HCT116 (cell line): ENCODE data around the gene MAP3K5. TPM values are rescaled to one million over a fixed set of nuclear protein-coding genes. Genes with fewer than 3 reads are reported as not detected.

Source experiments
- ATAC-seq: fragments of 200-7000 bp; cut with Tn5 transposase; 2 replicates; pipeline ENCODE4 v1.9.1; 2020; ENCODE audit warnings: mild to moderate bottlenecking, moderate library complexity
- BruUV-seq: library from RNA; stranded (reverse); fragments of 400-500 nt; replicated peaks from 2 replicates; lab custom pipeline; 2021; lab: Mats Ljungman, UMichigan
- CTCF ChIA-PET: fragments of 300-600 bp; sonication (Branson Sonifier 250); formaldehyde crosslinking; loops from one replicate; lab custom pipeline; 2021; ENCODE audit warnings: antibody characterized with exemption; lab: Charles Lee
- POLR2A ChIA-PET: fragments of 300-600, 350-600 bp; sonication (Branson Sonifier 250); formaldehyde crosslinking; loops from one replicate; lab custom pipeline; 2021; ENCODE audit warnings: antibody characterized with exemption; lab: Charles Lee
- RAD21 ChIA-PET, 2 experiments: fragments of 300-600 bp; sonication (Branson Sonifier 250); formaldehyde crosslinking; loops; one replicate each; lab custom pipeline; 2023; ENCODE audit warnings: low total read pairs in 2 of 2; ENCODE audit not compliant: uncharacterized antibody in 2 of 2, unreplicated experiment in 2 of 2, low non-redundant PET in 1 of 2; lab: Charles Lee
- DNase-seq: peaks from one replicate; pipeline ENCODE4 v3.0.0-alpha.2; 2010; ENCODE audit warnings: low read depth, low spot score
- H2AFZ ChIP-seq: fragments of 200-600 bp; shearing (Covaris generic), sonication (generic); 2 replicates; pipeline ENCODE4 v1.6.1; 2017; ENCODE audit warnings: low read depth, mixed run types, mixed read lengths, antibody characterized with exemption, low read length; ENCODE audit not compliant: poor library complexity, severe bottlenecking
- H3K27ac ChIP-seq: 2 replicates; pipeline ENCODE4 v1.5.1; 2012; ENCODE audit warnings: low read depth, low read length
- H3K27me3 ChIP-seq: fragments of 200-600 bp; sonication (generic); 2 replicates; pipeline ENCODE4 v1.6.1; 2016; ENCODE audit warnings: mixed run types, low read length, mixed read lengths; ENCODE audit not compliant: insufficient read depth
- H3K36me3 ChIP-seq, 2 experiments: fragments of 200-500 bp in 1 of 2; fragments of 200-600 bp in 1 of 2; sonication (Bioruptor generic) in 1 of 2; sonication (generic) in 1 of 2; 2 replicates each; pipeline versions ENCODE4 v1.5.1 to v1.6.1; 2014 to 2016; ENCODE audit warnings: low read length in 2 of 2, inconsistent platforms in 1 of 2, mixed read lengths in 1 of 2, mixed run types in 1 of 2; ENCODE audit not compliant: insufficient read depth in 2 of 2, control insufficient read depth in 1 of 2
- H3K4me1 ChIP-seq, 2 experiments: fragments of 200-600 bp in 1 of 2; sonication (generic) in 1 of 2; 2 replicates each; pipeline versions ENCODE4 v1.5.1 to v1.6.1; 2012 to 2017; ENCODE audit warnings: low read length in 2 of 2, inconsistent platforms in 1 of 2, mild to moderate bottlenecking in 1 of 2, mixed read lengths in 1 of 2, mixed run types in 1 of 2, moderate library complexity in 1 of 2; ENCODE audit not compliant: insufficient read depth in 2 of 2, control insufficient read depth in 1 of 2
- H3K4me2 ChIP-seq: fragments of 200-600 bp; sonication (generic); 2 replicates; pipeline ENCODE4 v1.6.1; 2017; ENCODE audit warnings: mixed run types, low read length, mixed read lengths
- H3K4me3 ChIP-seq, 2 experiments: fragments of 200-600 bp in 1 of 2; sonication (generic) in 1 of 2; replicated peaks in 1 of 2; 2 replicates each; pipeline ENCODE4 v1.5.1; 2011 to 2016; ENCODE audit warnings: low read length in 2 of 2, control low read depth in 1 of 2, low read depth in 1 of 2, mild to moderate bottlenecking in 1 of 2, mixed read lengths in 1 of 2, mixed run types in 1 of 2
- H3K79me2 ChIP-seq: fragments of 200-600 bp; sonication (generic); 2 replicates; pipeline ENCODE4 v1.6.1; 2017; ENCODE audit warnings: mild to moderate bottlenecking, mixed run types, low read length, moderate library complexity, mixed read lengths; ENCODE audit not compliant: insufficient read depth
- H3K9ac ChIP-seq: fragments of 200-600 bp; sonication (generic); 2 replicates; pipeline ENCODE4 v1.6.1; 2016; ENCODE audit warnings: low read length, mixed read lengths
- H3K9me2 ChIP-seq: fragments of 200-600 bp; sonication (generic), shearing (Covaris generic); 2 replicates; pipeline ENCODE4 v1.6.1; 2017; ENCODE audit warnings: mixed run types, mild to moderate bottlenecking, moderate library complexity; ENCODE audit not compliant: insufficient read depth
- H3K9me3 ChIP-seq, 2 experiments: fragments of 200-500 bp in 1 of 2; fragments of 200-600 bp in 1 of 2; sonication (Bioruptor generic) in 1 of 2; sonication (generic) in 1 of 2; 2 replicates each; pipeline ENCODE4 v1.6.1; 2014 to 2017; ENCODE audit warnings: low read length in 2 of 2, mixed read lengths in 2 of 2, inconsistent platforms in 1 of 2, low read depth in 1 of 2, mild to moderate bottlenecking in 1 of 2, mixed run types in 1 of 2, moderate library complexity in 1 of 2; ENCODE audit not compliant: control insufficient read depth in 1 of 2, insufficient read depth in 1 of 2
- H4K20me1 ChIP-seq: fragments of 200-600 bp; sonication (generic), shearing (Covaris generic); 2 replicates; pipeline ENCODE4 v1.6.1; 2017; ENCODE audit warnings: mixed run types, mild to moderate bottlenecking, moderate library complexity; ENCODE audit not compliant: insufficient read depth
- ATF3 ChIP-seq: IDR thresholded peaks from 2 replicates; pipeline ENCODE4 v1.6.1; 2012
- CBX3 ChIP-seq: IDR thresholded peaks from 2 replicates; pipeline ENCODE4 v1.6.1; 2012; ENCODE audit warnings: low read depth
- EGR1 ChIP-seq: IDR thresholded peaks from 2 replicates; pipeline ENCODE4 v1.6.1; 2012; ENCODE audit warnings: low read depth
- REST ChIP-seq: IDR thresholded peaks from 2 replicates; pipeline ENCODE4 v1.6.1; 2012; ENCODE audit warnings: low read depth
- SP1 ChIP-seq: IDR thresholded peaks from 2 replicates; pipeline ENCODE4 v1.6.1; 2012; ENCODE audit warnings: low read depth
- SRF ChIP-seq: IDR thresholded peaks from 2 replicates; pipeline ENCODE4 v1.6.1; 2012; ENCODE audit warnings: low read depth
- YY1 ChIP-seq: IDR thresholded peaks from 2 replicates; pipeline ENCODE4 v1.6.1; 2011; ENCODE audit warnings: low read length, low read depth, moderate library complexity, mild to moderate bottlenecking; ENCODE audit not compliant: insufficient replicate concordance; ENCODE audit errors: extremely low read depth
- ZFX ChIP-seq: fragments of 450-650 bp; IDR thresholded peaks from 2 replicates; pipeline ENCODE4 v1.6.1; 2017
- ZNF274 ChIP-seq: fragments of 200-500 bp; sonication (Bioruptor generic); IDR thresholded peaks from 2 replicates; pipeline ENCODE4 v1.6.1; 2014; ENCODE audit warnings: mild to moderate bottlenecking, low read depth, low read length, inconsistent platforms
- intact Hi-C: fragments of 100-400 bp; cut with micrococcal nuclease; formaldehyde crosslinking; loops from 2 replicates; pipeline ENCODE4 v1.10.0; 2022
- total RNA-seq: library from RNA; stranded (reverse); gene quantifications from one replicate; pipeline ENCODE4 v1.2.1, GENCODE V29; 2021; ENCODE audit not compliant: unreplicated experiment

MAP3K5 gene
- total RNA-seq, 1 experiment from 2014 or later = 11.8 TPM

- POLR2A ChIA-PET = no interaction called here
- no peaks in the 10 kb centered on the region for H3K9me2 ChIP-seq
- H3K27me3 ChIP-seq = no peaks in the 10 kb centered on the region
- no peaks in the 10 kb centered on the region for H3K4me1 ChIP-seq
- no peak for ATAC-seq
- no TSS peak for BruUV-seq
- no peaks in the 10 kb centered on the region for H3K79me2 ChIP-seq
- no peak overlapping the region for H3K27ac ChIP-seq
- CTCF ChIA-PET = no interaction called here
- no peaks in the 10 kb centered on the region for H3K36me3 ChIP-seq
- RAD21 ChIA-PET = no interaction called here
- H4K20me1 ChIP-seq = no peaks in the 10 kb centered on the region
- H2AFZ ChIP-seq = no peak overlapping the region
- no peak for DNase-seq
- H3K9ac ChIP-seq = no peak overlapping the region
- H3K9me3 ChIP-seq = no peaks in the 10 kb centered on the region
- intact Hi-C loops = no loop called here
- no peak overlapping the region for H3K4me2 ChIP-seq
- TF ChIP-seq EGR1 = no peak
- TF ChIP-seq ZFX = no peak
- no peak for TF ChIP-seq CBX3
- no peak for TF ChIP-seq ZNF274
- no peak for TF ChIP-seq REST
- TF ChIP-seq SRF = no peak
- TF ChIP-seq SP1 = no peak
- no peak for TF ChIP-seq ATF3
- TF ChIP-seq YY1 = no peak
- TF ChIP-seq, all 23 proteins: peak for 0
- no peak overlapping the region for H3K4me3 ChIP-seq
Measured at GRCh38 chr6:136662347-136663237, 129.7 kb downstream of the MAP3K5 start.
